Astrocyte (in vitro differentiated cells and primary cell): ENCODE results near the gene TRAT1. TPM values are rescaled to one million over a fixed set of nuclear protein-coding genes. Genes with fewer than 3 reads are reported as not detected.

ENCODE experiments used
- DNase-seq: peaks from one replicate; pipeline ENCODE4 v3.0.0-alpha.2; 2010; ENCODE audit warnings: low read depth
- FAIRE-seq: peaks from 2 replicates; lab custom pipeline; 2011; peaks lifted over from hg19 to GRCh38; lab: Jason Lieb, UNC
- H2AFZ ChIP-seq: 2 replicates; pipeline ENCODE4 v1.6.0; 2012; ENCODE audit warnings: low read depth, low read length, inconsistent platforms
- H3K27ac ChIP-seq: 2 replicates; pipeline ENCODE4 v1.5.1; 2011; ENCODE audit warnings: low read depth, low read length, inconsistent platforms
- H3K27me3 ChIP-seq: 2 replicates; pipeline ENCODE4 v1.6.0; 2011; ENCODE audit warnings: low read length, inconsistent platforms; ENCODE audit not compliant: insufficient read depth
- H3K36me3 ChIP-seq: 2 replicates; pipeline ENCODE4 v1.5.1; 2011; ENCODE audit warnings: low read length, inconsistent platforms; ENCODE audit not compliant: insufficient read depth
- H3K4me1 ChIP-seq: 2 replicates; pipeline ENCODE4 v1.5.1; 2011; ENCODE audit warnings: low read length, inconsistent platforms; ENCODE audit not compliant: insufficient read depth
- H3K4me2 ChIP-seq: 2 replicates; pipeline ENCODE4 v1.6.0; 2012; ENCODE audit warnings: low read length, inconsistent platforms
- H3K4me3 ChIP-seq: 2 replicates; pipeline ENCODE4 v1.5.1; 2011; ENCODE audit warnings: low read depth, mild to moderate bottlenecking, low read length, inconsistent platforms; ENCODE audit not compliant: insufficient read depth
- H3K79me2 ChIP-seq: 2 replicates; pipeline ENCODE4 v1.6.0; 2012; ENCODE audit warnings: mild to moderate bottlenecking, low read length, inconsistent platforms; ENCODE audit not compliant: insufficient read depth
- H3K9ac ChIP-seq: 2 replicates; pipeline ENCODE4 v1.6.0; 2012; ENCODE audit warnings: mild to moderate bottlenecking, low read length, inconsistent platforms
- H3K9me3 ChIP-seq: 2 replicates; pipeline ENCODE4 v1.5.1; 2012; ENCODE audit warnings: low read depth, mild to moderate bottlenecking, low read length, inconsistent platforms; ENCODE audit not compliant: insufficient read depth
- H4K20me1 ChIP-seq: 2 replicates; pipeline ENCODE4 v1.6.0; 2012; ENCODE audit warnings: low read length, inconsistent platforms; ENCODE audit not compliant: insufficient read depth
- H3K27ac Mint-ChIP-seq: one replicate; pipeline ENCODE4 v1.8.0; 2021; ENCODE audit warnings: mild to moderate bottlenecking, mixed read lengths; ENCODE audit not compliant: unreplicated experiment
- H3K27me3 Mint-ChIP-seq: one replicate; pipeline ENCODE4 v1.8.0; 2021; ENCODE audit warnings: low read depth, mixed read lengths; ENCODE audit not compliant: unreplicated experiment
- H3K36me3 Mint-ChIP-seq: one replicate; pipeline ENCODE4 v1.8.0; 2021; ENCODE audit warnings: low read depth, mixed read lengths; ENCODE audit not compliant: unreplicated experiment
- H3K4me1 Mint-ChIP-seq: one replicate; pipeline ENCODE4 v1.8.0; 2021; ENCODE audit warnings: low read depth, mixed read lengths; ENCODE audit not compliant: unreplicated experiment
- H3K4me3 Mint-ChIP-seq: one replicate; pipeline ENCODE4 v1.8.0; 2021; ENCODE audit warnings: mild to moderate bottlenecking, moderate library complexity, mixed read lengths; ENCODE audit not compliant: unreplicated experiment
- H3K9me3 Mint-ChIP-seq: one replicate; pipeline ENCODE4 v1.8.0; 2021; ENCODE audit warnings: mild to moderate bottlenecking, mixed read lengths; ENCODE audit not compliant: unreplicated experiment
- CTCF ChIP-seq: IDR thresholded peaks from 2 replicates; pipeline ENCODE4 v1.5.1; 2011; ENCODE audit warnings: low read depth, mild to moderate bottlenecking, inconsistent platforms, low read length, moderate library complexity; ENCODE audit not compliant: insufficient read depth
- EZH2 ChIP-seq: IDR thresholded peaks from 2 replicates; pipeline ENCODE4 v1.6.1; 2012; ENCODE audit warnings: mild to moderate bottlenecking, low read length, inconsistent platforms; ENCODE audit not compliant: insufficient read depth
- total RNA-seq: library from RNA; stranded (reverse); gene quantifications from 2 replicates; pipeline ENCODE4 v1.2.1, GENCODE V29; 2021

The TRAT1 gene
- total RNA-seq, 1 donor from 2014 or later = not detected

GRCh38 chr3:108804966-108805365 lies 17.6 kb upstream of the TRAT1 start:
- no peak overlapping the region for H3K4me3 Mint-ChIP-seq
- no peaks in the 10 kb centered on the region for H3K27me3 ChIP-seq
- no peaks in the 10 kb centered on the region for H3K4me1 ChIP-seq
- no peak overlapping the region for H3K4me3 ChIP-seq
- no peaks in the 10 kb centered on the region for H3K79me2 ChIP-seq
- no peaks in the 10 kb centered on the region for H3K4me1 Mint-ChIP-seq
- H3K9me3 ChIP-seq = no peaks in the 10 kb centered on the region
- H3K9me3 Mint-ChIP-seq = no peaks in the 10 kb centered on the region
- H3K36me3 Mint-ChIP-seq = no peaks in the 10 kb centered on the region
- no peak overlapping the region for H2AFZ ChIP-seq
- no peaks in the 10 kb centered on the region for H3K27me3 Mint-ChIP-seq
- H3K4me2 ChIP-seq = no peak overlapping the region
- H3K27ac ChIP-seq = no peak overlapping the region
- no peak overlapping the region for H3K9ac ChIP-seq
- FAIRE-seq (no peak), DNase-seq (no peak)
- H4K20me1 ChIP-seq = no peaks in the 10 kb centered on the region
- H3K36me3 ChIP-seq = no peaks in the 10 kb centered on the region
- no peak for TF ChIP-seq CTCF
- no peak for TF ChIP-seq EZH2
- H3K27ac Mint-ChIP-seq = no peak overlapping the region

- Mint-ChIP-seq H3K4me1 (no peaks in the 10 kb centered on the region), H3K9me3 (no peaks in the 10 kb centered on the region), H3K27ac (no peak overlapping the region), H3K4me3 (no peak overlapping the region), H3K27me3 (no peaks in the 10 kb centered on the region), H3K36me3 (no peaks in the 10 kb centered on the region)
- H3K79me2 ChIP-seq = no peaks in the 10 kb centered on the region
- no peak overlapping the region for H3K27ac ChIP-seq
- no peaks in the 10 kb centered on the region for H3K36me3 ChIP-seq
- H2AFZ ChIP-seq = no peak overlapping the region
- no peak overlapping the region for H3K9ac ChIP-seq
- H3K4me2 ChIP-seq = no peak overlapping the region
- H3K27me3 ChIP-seq = no peaks in the 10 kb centered on the region
- no peak for FAIRE-seq
- H3K4me1 ChIP-seq = no peaks in the 10 kb centered on the region
- H3K9me3 ChIP-seq = no peaks in the 10 kb centered on the region
- no peak overlapping the region for H3K4me3 ChIP-seq
- no peak for TF ChIP-seq CTCF
- TF ChIP-seq EZH2 = no peak
- no peaks in the 10 kb centered on the region for H4K20me1 ChIP-seq
- no peak for DNase-seq
Measured at GRCh38 chr3:108806316-108806715, 16.3 kb upstream of the TRAT1 start.

GRCh38 chr3:108818404-108818803 lies 4.2 kb upstream of the TRAT1 start:
- DNase-seq (peak; percentile 8), FAIRE-seq (no peak)
- Mint-ChIP-seq H3K27ac (no peak overlapping the region), H3K4me1 (no peaks in the 10 kb centered on the region), H3K36me3 (no peaks in the 10 kb centered on the region), H3K27me3 (no peaks in the 10 kb centered on the region), H3K4me3 (no peak overlapping the region), H3K9me3 (no peaks in the 10 kb centered on the region)
- H3K4me3 ChIP-seq = no peak overlapping the region
- H3K9ac ChIP-seq = no peak overlapping the region
- no peaks in the 10 kb centered on the region for H3K79me2 ChIP-seq
- H3K36me3 ChIP-seq = no peaks in the 10 kb centered on the region
- TF ChIP-seq CTCF (no peak), EZH2 (no peak)
- no peak overlapping the region for H3K4me2 ChIP-seq
- H3K27me3 ChIP-seq = no peaks in the 10 kb centered on the region
- no peaks in the 10 kb centered on the region for H3K4me1 ChIP-seq
- H3K27ac ChIP-seq = no peak overlapping the region
- H2AFZ ChIP-seq = no peak overlapping the region
- H4K20me1 ChIP-seq = no peaks in the 10 kb centered on the region
- no peaks in the 10 kb centered on the region for H3K9me3 ChIP-seq
